GM18909 (cell line): ENCODE data around the gene CDKN2C.

Source experiments
- ATAC-seq: cut with Tn5 transposase; IDR thresholded peaks from one replicate; pipeline ENCODE4 v1.9.1; 2021; ENCODE audit warnings: mild to moderate bottlenecking; ENCODE audit not compliant: unreplicated experiment, poor library complexity

CDKN2C gene

DNA sequence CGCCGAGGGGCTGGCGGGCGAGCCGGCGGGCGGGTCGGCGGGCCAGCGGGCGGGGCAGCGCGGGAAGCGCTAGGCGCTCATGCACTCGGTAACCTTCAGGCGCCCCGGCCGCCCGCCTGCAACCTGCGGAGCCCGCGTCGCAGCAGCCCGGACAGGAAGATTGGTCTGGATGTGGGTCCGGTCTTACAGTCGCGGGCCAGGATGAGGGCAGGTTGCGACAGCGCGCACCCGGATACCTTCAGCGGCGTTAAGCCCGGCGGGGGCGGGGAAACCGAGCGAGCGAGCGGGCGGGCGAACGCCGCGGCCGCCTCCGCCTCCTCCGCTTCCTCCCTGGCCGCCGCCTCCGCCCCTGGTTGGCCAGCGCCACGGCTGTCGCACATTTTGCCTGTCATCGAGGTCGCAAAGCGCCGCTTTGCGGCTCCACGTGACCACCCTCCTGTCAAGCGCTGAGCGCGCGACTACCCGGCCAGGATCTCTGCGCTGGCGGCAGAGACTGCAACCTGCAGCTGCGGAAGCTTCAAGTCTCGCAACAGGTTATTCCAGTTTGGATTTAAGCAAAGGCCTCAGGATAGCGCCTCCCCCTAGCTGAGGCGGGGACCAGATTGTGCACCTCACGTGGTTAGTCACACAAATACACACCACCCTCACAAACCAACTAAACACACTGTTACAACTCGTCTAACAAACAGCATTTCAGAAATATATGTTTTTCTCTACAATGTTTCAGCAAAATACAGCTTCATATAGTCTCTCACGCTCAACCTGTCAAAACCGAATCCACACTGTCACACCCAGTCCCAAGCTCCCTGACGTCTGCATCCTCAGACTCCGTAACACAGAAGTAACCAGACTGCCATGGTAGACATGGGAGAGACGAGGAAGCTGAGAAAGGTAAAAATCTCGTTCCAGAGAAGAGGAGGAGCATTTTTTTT, 9.9 kb upstream of the CDKN2C start, which contains the start of gene FAF1:
FAF1 (minus strand) TSS at position 355 of the 932 bp plus-strand sequence. CDS start 456 bp downstream, outside the sequence.
- ATAC-seq = peak; percentile 91

DNA sequence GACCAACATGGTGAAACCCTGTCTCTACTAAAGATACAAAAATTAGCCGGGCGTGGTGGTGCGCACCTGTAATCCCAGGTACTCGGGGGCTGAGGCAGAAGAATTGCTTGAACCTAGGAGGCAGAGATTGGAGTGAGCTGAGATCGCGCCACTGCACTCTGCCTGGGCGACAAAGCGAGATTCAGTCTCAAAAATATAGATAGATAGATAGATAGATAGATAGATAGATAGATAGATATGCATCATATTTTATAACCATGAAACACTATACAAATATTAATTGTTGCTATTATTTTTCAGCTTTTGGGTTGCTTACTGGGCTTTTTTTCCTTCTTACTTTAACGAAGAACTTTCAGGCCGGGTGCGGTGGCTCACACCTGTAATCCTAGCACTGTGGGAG, 5.2 kb upstream of the CDKN2C start:
- no peak for ATAC-seq

DNA sequence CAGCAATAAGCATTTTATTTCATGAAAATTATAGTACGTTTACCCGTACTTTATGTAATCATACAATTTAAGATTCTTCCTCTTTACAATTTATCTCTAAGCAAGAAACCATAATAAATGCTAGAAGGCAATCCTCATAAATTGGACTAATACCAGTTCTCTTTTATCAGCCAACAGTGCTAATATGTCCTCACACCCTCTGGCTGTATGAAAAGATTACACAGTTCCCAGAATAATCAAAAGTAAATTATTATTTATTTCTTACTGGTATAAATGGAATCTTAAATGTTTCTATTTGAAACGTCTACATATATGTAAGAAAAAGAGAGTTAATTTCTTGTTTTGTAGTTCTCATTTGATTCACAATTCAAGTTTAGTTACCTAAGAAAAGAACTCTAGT, 3.1 kb upstream of the CDKN2C start:
- no peak for ATAC-seq

DNA sequence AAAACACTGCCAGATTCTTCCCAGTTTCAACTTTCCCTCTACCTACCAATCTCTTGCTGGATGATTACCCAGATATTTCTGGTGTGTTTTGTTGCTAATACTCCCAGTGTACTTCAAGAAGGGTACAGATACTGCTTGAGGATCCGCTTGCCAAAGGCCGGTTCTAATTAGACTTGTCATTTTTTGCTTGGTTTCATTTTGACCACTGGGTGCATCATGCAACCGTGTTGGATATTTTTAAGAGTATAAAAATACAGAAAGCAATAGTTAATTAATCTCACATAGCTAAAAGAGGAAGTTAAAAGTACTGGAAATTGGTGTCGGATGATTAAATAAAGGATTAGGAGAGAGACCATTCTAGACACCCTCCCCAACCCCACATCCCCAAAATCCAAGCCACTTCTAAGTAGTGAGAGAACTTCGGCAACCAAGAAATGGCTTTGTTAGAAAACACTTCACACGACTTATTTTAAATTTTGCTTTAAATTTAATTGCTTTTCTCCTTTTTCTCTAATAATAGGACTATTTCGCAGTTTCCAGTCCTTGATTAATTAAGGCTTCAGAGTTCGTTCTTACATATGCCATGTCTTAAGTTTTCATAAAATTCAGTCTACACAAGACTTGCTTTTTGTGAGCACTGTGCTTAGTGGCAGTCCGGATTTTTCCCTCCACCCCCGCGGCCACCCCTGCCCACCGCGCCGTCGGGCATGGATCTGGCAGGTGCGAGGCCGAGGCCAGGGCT, 2.5 kb upstream of the CDKN2C start:
- no peak for ATAC-seq

DNA sequence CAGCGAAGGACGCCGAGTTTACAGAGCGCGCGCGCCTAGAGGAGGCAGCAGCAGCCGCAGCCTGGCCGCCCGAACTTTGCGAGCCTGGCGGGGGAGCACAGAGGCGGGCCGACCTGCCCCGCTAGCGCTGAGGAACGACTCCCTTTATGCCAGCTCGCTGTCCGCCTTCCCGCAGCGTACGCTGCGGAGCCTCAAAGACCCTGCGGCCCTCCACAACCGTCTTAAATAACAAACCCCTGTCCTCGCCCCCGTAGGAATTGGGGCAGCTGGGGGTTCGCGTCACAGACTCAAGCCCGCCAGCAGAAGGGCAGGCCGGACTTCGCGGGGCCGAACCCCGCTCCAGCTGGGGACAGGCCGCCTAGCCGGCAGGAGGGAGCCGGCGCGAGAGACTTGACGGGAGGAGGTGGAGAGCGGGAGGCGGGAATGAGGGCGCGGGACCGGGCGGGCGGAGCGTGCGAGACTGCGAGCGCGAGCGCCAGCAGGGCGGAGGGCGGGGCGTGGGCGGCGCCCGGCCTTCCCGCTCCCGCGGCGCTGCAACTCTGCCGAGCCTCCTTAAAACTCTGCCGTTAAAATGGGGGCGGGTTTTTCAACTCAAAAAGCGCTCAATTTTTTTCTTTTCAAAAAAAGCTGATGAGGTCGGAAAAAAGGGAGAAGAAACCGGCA, 1.8 kb upstream of the CDKN2C start:
- ATAC-seq = peak; percentile 66

DNA sequence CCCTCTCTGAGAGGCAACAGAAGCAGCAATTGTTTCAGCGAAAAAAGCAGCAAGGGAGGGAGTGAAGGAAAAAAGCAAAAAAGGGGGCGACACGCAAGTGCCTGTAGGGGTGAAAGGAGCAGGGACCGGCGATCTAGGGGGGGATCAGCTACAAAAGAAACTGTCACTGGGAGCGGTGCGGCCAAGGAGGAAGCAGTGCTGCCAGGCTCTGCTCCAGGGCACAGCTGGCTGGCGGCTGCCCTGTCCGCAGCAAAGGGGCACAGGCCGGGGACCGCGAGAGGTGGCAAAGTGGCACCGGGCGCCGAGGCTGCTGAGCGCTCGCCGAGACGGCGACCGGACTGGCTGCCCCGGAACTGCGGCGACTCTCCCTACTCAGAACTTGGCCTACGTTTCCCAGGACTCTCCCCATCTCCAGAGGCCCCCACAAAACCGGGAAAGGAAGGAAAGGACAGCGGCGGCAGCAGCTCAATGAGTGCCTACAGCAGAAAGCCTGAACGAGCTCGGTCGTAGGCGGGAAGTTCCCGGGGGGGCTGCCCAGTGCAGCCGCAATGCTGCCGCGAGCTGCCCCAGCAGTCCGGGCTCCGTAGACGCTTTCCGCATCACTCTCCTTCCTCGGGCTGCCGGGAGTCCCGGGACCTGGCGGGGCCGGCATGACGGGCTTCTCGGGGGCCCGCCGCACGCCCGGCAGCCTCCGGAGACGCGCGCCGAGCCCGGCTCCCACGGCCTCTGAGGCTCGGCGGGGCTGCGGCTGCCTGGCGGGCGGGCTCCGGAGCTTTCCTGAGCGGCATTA, 1.0 kb upstream of the CDKN2C start:
- ATAC-seq = peak; percentile 26

DNA sequence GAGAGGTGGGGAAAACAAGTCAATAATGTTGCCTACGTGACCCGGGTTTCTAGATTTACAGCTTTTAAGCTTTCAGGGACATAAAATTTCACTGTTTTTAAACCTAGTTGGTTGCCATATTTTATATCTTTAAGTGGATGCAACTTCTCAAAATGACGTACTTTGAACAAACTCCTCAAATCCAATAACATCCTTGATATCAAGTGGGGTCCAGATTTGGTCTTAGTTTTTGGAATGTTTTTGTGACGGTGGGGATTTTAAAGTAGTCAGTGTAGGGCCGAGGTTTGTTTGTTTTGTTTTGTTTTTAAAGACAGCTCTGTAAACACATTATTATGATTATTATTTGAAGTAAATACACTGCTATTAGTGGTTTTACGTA, 453 bp downstream of the CDKN2C start:
- no peak for ATAC-seq

DNA sequence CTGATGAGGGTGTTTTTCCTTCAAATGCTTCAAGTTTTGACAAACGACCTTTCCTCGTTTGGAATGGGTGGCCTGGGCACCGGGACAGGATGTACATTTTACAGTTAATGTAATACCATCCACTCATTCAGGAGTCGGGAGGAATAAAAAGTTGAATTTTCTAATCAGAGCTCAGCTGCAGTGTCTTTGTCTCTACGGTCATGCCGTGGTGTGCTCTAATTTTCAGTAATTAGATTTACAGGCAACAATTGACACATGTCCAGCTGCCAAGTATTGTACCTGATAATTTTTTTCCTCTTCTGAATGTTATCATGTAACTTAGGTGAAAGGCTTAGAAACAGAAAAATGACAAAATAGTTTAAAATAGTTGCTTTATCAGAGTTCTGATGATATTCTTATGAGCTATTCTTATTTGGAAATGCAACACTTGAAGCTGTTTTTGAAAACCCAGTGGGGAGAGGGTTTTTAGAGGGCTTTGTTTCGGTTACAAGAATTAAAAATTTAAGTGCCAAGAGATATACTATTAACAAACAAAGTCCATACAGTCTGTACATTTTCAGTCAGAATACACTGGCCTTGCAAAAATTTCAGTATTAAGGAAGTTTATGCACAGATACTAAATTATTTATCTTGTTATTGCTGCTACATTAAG, 1.0 kb downstream of the CDKN2C start:
- no peak for ATAC-seq

DNA sequence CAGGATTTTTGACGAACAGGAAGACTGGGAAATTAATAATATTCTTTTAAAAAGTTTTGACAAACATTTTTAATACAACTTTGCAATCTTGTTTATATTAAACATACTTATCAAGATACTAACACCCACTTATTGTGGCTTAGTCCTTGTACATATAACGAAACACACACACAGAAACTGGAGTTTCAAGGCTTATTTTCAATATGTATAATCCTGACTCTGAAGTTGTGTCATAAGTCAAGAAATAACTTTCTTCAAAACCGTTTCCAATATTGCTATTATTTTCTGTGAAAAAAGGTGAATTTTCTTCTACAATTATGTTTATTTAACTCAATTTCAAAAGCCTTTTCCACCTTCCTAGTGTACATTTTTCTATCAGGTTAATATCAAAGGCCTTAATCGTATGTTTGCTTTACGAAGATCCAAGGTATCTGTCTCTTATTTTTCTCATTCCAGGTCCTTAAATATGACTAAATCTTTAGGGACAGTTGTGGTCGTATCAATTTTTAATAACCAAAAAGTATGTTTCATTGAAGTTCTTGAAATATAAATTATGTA, 1.8 kb downstream of the CDKN2C start:
- ATAC-seq = no peak

DNA sequence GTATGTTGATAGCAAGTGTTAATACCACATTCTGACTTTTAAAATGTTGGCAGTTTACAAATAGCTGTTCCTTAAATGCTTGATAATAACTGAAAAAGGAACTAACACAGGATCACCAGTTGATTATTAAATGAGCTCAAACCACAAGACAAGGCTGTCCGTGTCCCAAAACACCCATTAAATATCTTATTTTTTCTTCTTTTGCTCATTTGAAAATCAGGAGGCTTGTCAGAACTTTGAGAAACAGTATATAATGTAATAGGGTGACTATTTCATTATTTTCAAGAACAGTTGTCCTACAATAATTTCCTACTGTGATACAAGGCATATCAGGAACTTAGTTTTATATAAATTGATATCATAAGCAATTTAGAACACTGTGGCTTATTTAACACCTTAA, 2.7 kb downstream of the CDKN2C start:
- ATAC-seq = no peak

DNA sequence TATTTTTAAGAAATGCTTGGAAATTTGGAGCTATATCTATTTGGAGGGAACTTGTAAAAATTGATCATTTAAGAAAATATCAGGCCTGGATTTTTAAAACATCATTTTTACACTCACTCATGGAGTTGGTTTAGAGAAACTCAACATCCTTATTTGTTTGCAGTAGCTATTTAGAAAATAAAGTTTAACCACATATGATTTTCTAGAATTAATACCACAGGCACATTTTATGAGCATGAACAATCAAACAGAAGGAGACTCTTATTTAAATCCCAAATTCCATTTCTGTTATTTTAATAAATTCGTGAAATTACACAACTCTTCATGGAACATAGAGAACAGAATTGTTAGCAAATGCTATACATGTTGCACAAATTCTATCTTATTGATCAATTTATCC, 3.2 kb downstream of the CDKN2C start:
- no peak for ATAC-seq

DNA sequence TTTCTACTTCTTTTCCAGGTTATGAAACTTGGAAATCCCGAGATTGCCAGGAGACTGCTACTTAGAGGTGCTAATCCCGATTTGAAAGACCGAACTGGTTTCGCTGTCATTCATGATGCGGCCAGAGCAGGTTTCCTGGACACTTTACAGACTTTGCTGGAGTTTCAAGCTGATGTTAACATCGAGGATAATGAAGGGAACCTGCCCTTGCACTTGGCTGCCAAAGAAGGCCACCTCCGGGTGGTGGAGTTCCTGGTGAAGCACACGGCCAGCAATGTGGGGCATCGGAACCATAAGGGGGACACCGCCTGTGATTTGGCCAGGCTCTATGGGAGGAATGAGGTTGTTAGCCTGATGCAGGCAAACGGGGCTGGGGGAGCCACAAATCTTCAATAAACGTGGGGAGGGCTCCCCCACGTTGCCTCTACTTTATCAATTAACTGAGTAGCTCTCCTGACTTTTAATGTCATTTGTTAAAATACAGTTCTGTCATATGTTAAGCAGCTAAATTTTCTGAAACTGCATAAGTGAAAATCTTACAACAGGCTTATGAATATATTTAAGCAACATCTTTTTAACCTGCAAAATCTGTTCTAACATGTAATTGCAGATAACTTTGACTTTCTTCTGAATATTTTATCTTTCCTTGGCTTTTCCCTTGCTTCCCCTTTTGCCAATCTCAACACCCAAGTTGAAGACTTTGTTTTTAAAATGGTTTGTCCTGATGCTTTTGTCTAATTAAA, 4.0 kb downstream of the CDKN2C start:
- no peak for ATAC-seq

DNA sequence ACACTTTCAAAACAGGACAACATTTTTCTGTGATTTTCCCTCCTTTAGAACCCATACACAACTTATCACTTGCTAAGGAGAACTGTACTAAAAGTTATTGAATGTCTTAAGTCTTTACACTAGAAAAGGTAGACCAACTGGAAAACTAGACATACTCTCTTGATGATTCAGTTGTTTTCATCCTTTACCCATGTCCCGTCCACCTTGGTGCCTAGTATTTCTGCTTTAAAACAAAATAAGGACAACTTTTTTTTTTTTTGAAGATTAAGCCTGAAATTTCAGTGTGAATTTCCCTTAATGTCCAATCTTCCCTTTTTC, 4.5 kb downstream of the CDKN2C start:
- no peak for ATAC-seq

DNA sequence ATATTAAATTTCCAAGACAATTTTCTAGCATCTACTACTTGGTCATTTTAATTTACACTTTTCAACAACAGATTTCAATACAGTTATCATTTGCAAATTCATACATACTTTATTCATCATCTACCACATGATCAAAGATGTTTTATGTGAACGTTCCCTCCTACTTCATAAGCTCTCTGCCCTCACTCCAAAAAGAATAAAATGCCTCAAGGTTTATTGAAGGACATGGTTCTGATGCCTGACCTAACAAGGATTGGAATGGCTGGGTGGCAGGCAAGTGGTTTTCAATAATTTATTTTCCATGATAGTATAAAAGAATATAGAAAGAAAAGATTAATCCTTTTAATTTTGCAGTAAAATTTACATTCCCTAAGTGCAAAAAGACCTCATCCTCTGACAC, 5.4 kb downstream of the CDKN2C start:
- ATAC-seq = no peak

DNA sequence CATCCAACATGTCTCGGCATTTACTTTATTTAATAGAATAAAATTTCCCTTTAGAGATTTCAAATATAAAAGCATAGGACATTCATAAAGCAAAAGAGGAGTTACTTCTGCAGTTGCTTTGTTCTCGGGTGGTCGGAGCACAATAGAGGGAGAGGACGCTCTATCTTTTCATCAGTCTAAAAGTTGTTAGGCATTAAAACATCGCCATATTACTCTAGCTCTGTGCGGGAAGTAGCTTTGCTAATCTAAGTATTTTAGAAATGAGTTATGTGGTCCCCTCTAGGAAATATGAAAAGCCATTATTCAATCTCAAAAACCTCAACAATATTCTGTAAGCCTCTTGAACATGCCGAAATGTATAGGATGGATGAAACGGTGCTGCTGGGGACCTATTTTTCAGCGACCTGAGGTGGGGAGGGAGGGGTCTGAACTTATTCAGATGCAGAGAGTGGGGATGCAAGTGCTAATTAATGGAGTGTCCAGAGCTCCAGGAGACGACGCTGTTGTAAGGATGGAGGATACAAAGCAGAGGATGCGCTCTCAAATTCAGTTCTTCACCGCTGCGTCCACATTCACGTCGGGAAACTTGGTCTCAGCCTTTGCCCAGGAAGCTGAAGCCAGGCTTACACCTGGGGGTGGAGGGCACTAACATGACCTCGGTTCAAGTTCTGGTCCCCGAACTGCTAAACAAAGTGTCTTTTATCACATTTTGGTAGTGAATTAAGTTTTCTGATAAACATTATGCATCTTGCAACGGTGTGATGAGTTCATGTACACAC, 6.3 kb downstream of the CDKN2C start:
- ATAC-seq = peak; percentile 7

DNA sequence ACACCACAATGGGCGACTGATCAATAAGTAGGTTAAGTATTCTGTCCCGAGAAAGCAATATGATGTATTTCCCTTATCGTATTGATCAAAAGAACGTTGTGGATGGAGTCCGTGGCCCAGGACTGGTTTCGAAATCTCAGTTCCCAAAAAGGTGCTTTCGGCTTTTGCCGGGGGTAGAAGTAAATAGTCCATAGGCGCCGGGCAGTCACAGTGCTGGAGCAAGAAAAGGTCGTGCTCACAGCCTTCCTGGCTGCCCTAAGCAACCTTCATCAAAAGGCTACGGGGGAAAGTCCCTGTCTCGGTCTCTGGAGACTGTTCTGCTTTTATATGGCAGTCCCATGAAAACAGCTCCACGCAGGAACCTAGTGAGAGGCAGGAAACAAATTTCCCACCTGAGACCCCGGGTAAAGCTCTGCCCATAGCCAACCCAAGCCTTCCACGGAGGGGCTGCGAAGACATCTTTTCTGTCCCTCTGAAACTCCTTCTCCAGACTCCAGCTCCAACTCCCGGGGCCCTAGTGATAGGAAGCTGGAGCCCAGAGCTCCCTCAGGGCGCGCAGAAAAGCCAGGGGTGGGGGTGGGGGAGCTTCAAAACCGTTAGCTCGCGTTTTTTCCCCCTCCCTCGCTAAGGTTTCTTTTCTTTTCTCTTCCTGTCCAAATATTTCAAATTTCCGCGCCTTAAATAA, 7.0 kb downstream of the CDKN2C start:
- ATAC-seq = peak; percentile 74

DNA sequence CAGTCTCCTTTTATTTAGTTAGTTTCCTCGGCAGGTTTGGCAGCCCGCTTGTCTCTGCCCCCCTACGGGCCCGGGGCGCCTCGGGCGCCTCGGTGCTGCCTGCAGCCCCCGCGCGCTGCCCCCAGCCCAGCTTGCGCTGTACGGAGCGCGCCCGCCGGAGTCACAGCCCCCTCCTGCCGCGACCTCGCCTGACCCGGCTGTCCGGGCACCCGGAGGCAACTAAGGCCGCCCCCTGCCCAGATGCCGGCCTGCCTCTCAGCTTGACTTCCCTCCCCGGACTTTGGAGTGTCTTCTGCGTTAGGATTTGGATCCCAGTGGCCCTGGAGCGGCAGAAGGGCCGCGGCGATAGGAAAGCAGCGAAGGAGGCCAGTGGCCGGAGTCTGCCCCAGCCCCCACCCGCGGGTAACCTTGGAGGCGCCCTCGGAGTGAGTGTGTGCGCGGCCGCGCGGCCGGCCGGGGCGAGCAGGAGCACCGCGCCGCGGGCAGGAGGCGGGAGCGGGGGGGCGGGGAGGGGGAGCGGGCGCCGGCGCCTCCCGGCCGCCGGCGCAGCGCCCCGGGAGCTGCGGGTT, 7.6 kb downstream of the CDKN2C start:
- peak; percentile 66 for ATAC-seq
